WTC11 (cell line): ENCODE measurements around the gene COL6A5.
"Not testable (repeated sequence)": the region's sequence is repeated elsewhere in the genome, so short reads cannot be mapped to it uniquely, and the experiment has no call there.

Source experiments
- CREB1 ChIP-seq: sonication (generic); formaldehyde crosslinking; IDR thresholded peaks from 2 replicates; pipeline ENCODE4 v1.8.0; 2023; ENCODE audit warnings: mild to moderate bottlenecking, missing genetic modification reagents
- NFATC4 ChIP-seq: fragments of 250-450 bp; sonication (Bioruptor Pico); IDR thresholded peaks from 2 replicates; pipeline ENCODE4 v1.9.0; 2021; ENCODE audit warnings: mild to moderate bottlenecking
- TF ChIP-seq, protein P1 (sequence below): sonication (generic); formaldehyde crosslinking; IDR thresholded peaks from 2 replicates; pipeline ENCODE4 v1.8.0; 2022; ENCODE audit warnings: mild to moderate bottlenecking, missing genetic modification reagents
- TF ChIP-seq, protein P2 (sequence below): fragments of 200-600 bp; IDR thresholded peaks from 2 replicates; pipeline ENCODE4 v1.8.0; 2022; ENCODE audit warnings: antibody characterized with exemption
- TF ChIP-seq, protein P3 (sequence below): sonication (generic); formaldehyde crosslinking; IDR thresholded peaks from 2 replicates; pipeline ENCODE4 v1.8.0; 2022; ENCODE audit warnings: mild to moderate bottlenecking, missing genetic modification reagents
- TF ChIP-seq, protein P4 (sequence below): sonication (generic); formaldehyde crosslinking; conservative IDR thresholded peaks from 2 replicates; pipeline ENCODE4 v1.8.1; 2023; ENCODE audit warnings: mild to moderate bottlenecking, low read depth, missing genetic modification reagents, moderate library complexity

DNA sequence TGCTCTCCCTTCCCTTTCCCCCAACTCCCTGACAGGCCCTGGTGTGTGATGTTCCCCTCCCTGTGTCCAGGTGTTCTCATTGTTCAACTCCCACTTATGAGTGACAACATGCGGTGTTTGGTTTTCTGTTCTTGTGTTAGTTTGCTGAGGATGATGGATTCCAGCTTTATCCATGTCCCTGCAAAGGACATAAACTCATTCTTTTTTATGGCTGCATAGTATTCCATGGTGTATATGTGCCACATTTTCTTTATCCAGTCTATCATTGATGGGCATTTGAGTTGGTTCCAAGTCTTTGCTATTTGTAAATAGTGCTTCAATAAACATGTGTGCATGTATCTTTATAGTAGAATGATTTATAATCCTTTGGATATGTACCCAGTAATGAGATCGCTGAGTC lies 2.8 kb downstream of the COL6A5 start:
- TF ChIP-seq, protein P1, sequence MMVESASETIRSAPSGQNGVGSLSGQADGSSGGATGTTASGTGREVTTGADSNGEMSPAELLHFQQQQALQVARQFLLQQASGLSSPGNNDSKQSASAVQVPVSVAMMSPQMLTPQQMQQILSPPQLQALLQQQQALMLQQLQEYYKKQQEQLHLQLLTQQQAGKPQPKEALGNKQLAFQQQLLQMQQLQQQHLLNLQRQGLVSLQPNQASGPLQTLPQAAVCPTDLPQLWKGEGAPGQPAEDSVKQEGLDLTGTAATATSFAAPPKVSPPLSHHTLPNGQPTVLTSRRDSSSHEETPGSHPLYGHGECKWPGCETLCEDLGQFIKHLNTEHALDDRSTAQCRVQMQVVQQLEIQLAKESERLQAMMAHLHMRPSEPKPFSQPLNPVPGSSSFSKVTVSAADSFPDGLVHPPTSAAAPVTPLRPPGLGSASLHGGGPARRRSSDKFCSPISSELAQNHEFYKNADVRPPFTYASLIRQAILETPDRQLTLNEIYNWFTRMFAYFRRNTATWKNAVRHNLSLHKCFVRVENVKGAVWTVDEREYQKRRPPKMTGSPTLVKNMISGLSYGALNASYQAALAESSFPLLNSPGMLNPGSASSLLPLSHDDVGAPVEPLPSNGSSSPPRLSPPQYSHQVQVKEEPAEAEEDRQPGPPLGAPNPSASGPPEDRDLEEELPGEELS: not testable (repeated sequence)
- TF ChIP-seq, protein P2, sequence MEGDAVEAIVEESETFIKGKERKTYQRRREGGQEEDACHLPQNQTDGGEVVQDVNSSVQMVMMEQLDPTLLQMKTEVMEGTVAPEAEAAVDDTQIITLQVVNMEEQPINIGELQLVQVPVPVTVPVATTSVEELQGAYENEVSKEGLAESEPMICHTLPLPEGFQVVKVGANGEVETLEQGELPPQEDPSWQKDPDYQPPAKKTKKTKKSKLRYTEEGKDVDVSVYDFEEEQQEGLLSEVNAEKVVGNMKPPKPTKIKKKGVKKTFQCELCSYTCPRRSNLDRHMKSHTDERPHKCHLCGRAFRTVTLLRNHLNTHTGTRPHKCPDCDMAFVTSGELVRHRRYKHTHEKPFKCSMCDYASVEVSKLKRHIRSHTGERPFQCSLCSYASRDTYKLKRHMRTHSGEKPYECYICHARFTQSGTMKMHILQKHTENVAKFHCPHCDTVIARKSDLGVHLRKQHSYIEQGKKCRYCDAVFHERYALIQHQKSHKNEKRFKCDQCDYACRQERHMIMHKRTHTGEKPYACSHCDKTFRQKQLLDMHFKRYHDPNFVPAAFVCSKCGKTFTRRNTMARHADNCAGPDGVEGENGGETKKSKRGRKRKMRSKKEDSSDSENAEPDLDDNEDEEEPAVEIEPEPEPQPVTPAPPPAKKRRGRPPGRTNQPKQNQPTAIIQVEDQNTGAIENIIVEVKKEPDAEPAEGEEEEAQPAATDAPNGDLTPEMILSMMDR: not testable (repeated sequence)
- TF ChIP-seq, protein P3, sequence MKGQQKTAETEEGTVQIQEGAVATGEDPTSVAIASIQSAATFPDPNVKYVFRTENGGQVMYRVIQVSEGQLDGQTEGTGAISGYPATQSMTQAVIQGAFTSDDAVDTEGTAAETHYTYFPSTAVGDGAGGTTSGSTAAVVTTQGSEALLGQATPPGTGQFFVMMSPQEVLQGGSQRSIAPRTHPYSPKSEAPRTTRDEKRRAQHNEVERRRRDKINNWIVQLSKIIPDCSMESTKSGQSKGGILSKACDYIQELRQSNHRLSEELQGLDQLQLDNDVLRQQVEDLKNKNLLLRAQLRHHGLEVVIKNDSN (CRISPR knock-in tag): not testable (repeated sequence)
- TF ChIP-seq, protein P4, sequence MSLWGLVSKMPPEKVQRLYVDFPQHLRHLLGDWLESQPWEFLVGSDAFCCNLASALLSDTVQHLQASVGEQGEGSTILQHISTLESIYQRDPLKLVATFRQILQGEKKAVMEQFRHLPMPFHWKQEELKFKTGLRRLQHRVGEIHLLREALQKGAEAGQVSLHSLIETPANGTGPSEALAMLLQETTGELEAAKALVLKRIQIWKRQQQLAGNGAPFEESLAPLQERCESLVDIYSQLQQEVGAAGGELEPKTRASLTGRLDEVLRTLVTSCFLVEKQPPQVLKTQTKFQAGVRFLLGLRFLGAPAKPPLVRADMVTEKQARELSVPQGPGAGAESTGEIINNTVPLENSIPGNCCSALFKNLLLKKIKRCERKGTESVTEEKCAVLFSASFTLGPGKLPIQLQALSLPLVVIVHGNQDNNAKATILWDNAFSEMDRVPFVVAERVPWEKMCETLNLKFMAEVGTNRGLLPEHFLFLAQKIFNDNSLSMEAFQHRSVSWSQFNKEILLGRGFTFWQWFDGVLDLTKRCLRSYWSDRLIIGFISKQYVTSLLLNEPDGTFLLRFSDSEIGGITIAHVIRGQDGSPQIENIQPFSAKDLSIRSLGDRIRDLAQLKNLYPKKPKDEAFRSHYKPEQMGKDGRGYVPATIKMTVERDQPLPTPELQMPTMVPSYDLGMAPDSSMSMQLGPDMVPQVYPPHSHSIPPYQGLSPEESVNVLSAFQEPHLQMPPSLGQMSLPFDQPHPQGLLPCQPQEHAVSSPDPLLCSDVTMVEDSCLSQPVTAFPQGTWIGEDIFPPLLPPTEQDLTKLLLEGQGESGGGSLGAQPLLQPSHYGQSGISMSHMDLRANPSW: not testable (repeated sequence)
- TF ChIP-seq NFATC4, CREB1 (CRISPR knock-in tag): not testable (repeated sequence)
